Adrenal gland (tissue), 5 donors: ENCODE data around the gene ENG.

ENCODE experiments used
- POLR2A ChIP-seq, 2 donors: fragments of 450-650 bp; IDR thresholded peaks; one replicate each; pipeline ENCODE4 v1.6.1; 2017; ENCODE audit warnings: antibody characterized with exemption in 2 of 2, mild to moderate bottlenecking in 2 of 2, moderate library complexity in 1 of 2
- TF ChIP-seq, protein P1 (sequence below), 6 experiments: fragments of 450-650 bp in 4 of 6; fragments of 200-600 bp in 2 of 6; sonication (generic) in 1 of 6; IDR thresholded peaks; 1 replicate in 5 of 6; 2 replicates in 1 of 6; pipeline versions ENCODE4 v1.5.1 to v1.8.0; 2016 to 2021; ENCODE audit warnings: antibody characterized with exemption in 6 of 6, mild to moderate bottlenecking in 2 of 6, moderate library complexity in 1 of 6
- donor health status: DM: no; HTN: no; CAD: no.

GRCh38 chr9:127829205-127829906 lies 25.1 kb downstream of the ENG start:
- no peak for TF ChIP-seq POLR2A (IDR thresholded peaks at IDR 0.05)
- TF ChIP-seq, protein P1, sequence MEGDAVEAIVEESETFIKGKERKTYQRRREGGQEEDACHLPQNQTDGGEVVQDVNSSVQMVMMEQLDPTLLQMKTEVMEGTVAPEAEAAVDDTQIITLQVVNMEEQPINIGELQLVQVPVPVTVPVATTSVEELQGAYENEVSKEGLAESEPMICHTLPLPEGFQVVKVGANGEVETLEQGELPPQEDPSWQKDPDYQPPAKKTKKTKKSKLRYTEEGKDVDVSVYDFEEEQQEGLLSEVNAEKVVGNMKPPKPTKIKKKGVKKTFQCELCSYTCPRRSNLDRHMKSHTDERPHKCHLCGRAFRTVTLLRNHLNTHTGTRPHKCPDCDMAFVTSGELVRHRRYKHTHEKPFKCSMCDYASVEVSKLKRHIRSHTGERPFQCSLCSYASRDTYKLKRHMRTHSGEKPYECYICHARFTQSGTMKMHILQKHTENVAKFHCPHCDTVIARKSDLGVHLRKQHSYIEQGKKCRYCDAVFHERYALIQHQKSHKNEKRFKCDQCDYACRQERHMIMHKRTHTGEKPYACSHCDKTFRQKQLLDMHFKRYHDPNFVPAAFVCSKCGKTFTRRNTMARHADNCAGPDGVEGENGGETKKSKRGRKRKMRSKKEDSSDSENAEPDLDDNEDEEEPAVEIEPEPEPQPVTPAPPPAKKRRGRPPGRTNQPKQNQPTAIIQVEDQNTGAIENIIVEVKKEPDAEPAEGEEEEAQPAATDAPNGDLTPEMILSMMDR (IDR thresholded peaks at IDR 0.05) = no peak
